Right ventricle myocardium inferior (tissue), 1 donor: ENCODE results near the gene CTNNB1. TPM values are rescaled to one million over a fixed set of nuclear protein-coding genes. Genes with fewer than 3 reads are reported as not detected.

ENCODE experiments used
- ATAC-seq: fragments of 200-7000 bp; cut with Tn5 transposase; one replicate; pipeline ENCODE4 v1.9.1; 2020; ENCODE audit warnings: mild to moderate bottlenecking, moderate library complexity
- DNase-seq: peaks from one replicate; pipeline ENCODE4 v3.0.0; 2021; ENCODE audit errors: missing footprints
- intact Hi-C: fragments of 100-400 bp; cut with DNase I; formaldehyde crosslinking; loops from one replicate; pipeline ENCODE4 v1.11.0; 2022
- total RNA-seq: library from RNA; stranded (reverse); fragmentation: NEBNext Ultra II Directional; extraction: Animal tissue kit (Norgen Biotek cat#: 25700); gene quantifications from one replicate; pipeline ENCODE4 v1.2.1, GENCODE V29; 2021
- donor health status: DM: no; HTN: yes; CAD: no; lungs with severe emphysema.

CTNNB1 gene
- total RNA-seq, 1 donor from 2014 or later, result 160 TPM

DNA sequence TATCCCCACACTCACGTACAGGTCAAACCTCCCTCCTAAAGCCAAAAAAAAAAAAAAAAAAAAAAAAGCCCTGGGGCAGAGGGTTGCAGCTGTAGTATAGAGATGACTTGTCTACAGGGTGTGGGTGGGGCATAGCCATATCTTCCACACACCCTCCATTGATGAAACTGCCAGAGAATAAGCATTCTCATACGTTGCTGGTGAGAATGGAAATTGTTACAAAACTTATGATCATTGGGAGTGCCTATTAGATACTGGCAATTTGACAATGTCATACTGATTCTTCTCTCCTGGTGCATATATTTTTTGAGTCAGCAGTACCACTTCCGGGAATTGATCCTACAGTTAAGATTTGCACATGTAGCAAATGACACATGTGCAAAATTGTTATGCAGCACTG lies 11.0 kb upstream of the CTNNB1 start:
- DNase-seq (no peak), ATAC-seq (no peak)
- intact Hi-C loops, result no loop called here

DNA sequence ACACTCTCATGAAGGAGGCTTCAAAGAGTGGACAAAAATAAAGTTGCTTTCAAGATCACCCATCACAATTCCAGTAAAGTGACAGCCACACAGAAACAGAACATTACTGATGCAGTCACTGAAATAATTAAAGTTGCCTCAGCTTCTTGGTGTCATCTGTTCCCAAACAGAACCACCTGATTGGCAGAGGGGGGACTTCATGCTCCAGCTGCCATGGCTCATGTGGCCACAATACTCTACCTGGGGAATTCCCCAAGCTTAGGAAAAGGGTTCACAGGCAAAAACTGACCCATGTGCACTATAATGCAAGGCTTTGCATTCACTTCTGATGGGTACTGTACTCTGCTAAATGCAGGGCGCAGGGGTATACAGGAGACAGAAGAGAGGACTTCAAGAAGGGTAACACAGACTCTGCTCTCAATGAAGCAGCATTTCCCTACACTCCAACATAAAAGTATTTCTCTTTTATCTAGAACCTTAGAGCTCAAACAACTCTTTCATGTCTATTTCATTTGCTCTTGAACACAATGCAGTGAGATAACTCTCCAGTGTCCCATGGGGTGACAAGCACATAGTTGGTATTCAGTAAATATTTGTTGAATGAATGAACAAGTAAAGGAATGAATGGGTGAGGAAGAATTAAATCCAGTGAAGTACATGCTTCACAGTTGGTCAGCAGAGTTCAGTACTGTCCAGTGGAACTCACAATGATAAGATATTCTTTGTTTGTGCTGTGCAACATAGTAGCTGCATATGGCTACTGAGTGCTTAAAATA lies 8.6 kb upstream of the CTNNB1 start:
- no peak for ATAC-seq
- intact Hi-C loops, result no loop called here
- no peak for DNase-seq

DNA sequence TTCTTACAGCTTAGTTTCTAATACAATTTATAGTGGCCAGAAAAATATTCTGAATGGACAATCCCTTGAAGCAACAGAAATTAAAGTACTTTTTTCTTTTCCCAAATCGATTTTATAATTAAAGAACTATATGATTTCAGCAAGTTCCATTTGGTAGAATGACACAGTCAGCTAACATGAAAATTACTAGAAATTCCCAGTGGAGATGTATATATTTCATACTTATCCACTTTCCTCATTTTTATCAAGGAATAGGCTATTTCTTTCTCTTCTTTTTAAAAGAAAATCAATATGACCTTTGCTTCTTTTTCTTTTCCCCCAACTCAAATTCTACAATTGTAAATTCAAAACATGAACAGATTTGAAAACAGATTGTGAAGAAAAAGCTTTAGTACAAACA lies 6.4 kb upstream of the CTNNB1 start:
- no peak for ATAC-seq
- intact Hi-C loops, result no loop called here

GRCh38 chr3:41193794-41194539 lies 5.3 kb upstream of the CTNNB1 start:
- ATAC-seq, result no peak
- intact Hi-C loops, result no loop called here
- DNase-seq, result no peak

More for the DNA sequence above, 6.4 kb upstream of the CTNNB1 start:
- no peak for DNase-seq

- intact Hi-C loops, result loop anchor here (5.0 kb wide), 1 partner anchor 317 kb away; no protein-coding TSS in a partner anchor
- no peak for ATAC-seq
These were observed 4.6 kb upstream of the CTNNB1 start for GRCh38 chr3:41194701-41195100.

DNA sequence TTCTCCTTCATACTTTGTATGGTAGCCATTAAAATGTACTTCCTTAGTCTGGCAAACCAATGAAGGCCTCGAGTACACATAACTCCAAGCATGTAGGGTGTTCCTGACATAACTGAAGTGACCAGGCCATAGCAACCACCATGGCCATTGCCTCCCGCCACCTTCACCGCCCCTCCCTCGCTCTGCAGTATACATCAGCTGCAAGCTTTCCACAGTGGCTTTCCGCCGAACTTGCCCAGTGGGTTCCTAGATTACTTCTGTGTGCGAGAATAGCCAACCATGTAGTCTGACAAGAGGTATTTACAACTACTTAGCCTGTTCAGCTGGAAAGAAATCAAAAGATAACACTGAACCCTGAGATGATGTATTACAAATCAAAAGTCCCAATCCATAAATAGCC lies 3.4 kb upstream of the CTNNB1 start:
- peak; percentile 11 for ATAC-seq

More at GRCh38 chr3:41194701-41195100, 4.6 kb upstream of the CTNNB1 start:
- DNase-seq, result no peak

GRCh38 chr3:41196499-41197410 lies 2.5 kb upstream of the CTNNB1 start:
- ATAC-seq (no peak), DNase-seq (no peak)
- intact Hi-C loops, result loop anchor here (5.0 kb wide), 1 partner anchor 319 kb away; no protein-coding TSS in a partner anchor

More for the DNA sequence above, 3.4 kb upstream of the CTNNB1 start:
- intact Hi-C loops, result loop anchor here (5.0 kb wide), 1 partner anchor 319 kb away; no protein-coding TSS in a partner anchor
- no peak for DNase-seq

DNA sequence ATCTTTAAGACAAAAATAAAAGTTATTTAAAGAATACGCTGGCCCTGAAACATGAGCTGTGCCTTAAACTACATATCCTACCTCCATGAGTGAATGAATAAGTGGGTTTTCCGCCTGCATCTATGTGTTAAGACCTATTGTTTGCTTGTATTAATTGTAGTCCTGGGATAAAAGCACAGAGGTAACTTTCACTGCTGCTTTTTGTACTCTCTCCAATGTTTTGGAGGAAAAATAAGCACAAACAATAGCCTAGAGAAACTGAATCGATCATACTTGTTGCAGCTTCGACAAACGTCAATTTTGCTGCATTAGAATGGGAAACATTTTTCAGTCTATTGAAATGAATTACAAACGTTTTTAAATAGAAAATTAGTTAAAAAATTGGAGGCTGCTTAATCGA lies 1.3 kb upstream of the CTNNB1 start:
- intact Hi-C loops, result loop anchor here (2.0 to 5.0 kb wide), 2 partner anchors 223 to 321 kb away; no protein-coding TSS in a partner anchor
- DNase-seq (no peak), ATAC-seq (no peak)

- intact Hi-C loops, result loop anchor here (2.0 to 5.0 kb wide), 2 partner anchors 224 to 321 kb away; no protein-coding TSS in a partner anchor
- DNase-seq (peak; percentile 78), ATAC-seq (no peak)
These were observed 779 bp upstream of the CTNNB1 start for GRCh38 chr3:41198526-41198925.

DNA sequence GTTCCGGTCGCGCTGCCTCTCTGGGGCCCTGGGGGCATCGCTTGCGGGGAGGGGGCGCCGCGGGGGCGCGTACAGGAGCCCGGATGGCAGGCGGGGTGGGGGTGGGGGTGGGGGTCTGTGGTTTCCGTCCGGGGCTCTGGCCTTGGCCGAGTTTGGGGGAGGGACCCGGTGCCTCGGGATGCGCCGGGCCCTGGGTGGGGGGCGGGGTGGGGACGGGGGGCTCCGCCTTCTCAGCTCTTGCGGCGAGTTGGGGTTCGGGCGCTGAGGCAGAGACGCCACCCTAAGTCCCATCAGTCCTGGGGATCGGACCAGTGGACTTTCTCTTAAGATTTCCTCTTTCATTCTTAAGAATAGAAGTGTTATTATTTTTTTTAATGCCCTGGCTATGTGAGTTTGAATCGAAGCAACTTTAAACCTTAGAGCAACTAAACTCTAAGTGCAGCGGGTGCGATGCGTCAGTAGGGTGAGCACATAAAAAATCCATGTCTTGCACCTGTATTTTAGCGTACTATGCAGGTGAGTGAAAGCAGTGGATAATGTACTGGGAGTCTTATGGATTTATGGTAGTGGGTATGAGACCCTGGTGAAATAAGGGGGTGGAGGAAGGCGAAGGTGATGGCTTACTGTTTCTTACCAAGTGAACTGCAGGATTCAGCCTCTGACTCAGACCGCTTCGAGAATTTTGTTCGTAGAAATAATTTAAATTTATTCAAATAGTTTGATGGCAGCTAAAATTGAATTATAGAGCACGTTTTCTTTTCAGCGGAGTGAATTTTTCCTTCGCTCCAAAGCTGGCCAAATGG lies 762 bp downstream of the CTNNB1 start:
- intact Hi-C loops, result loop anchor here (2.0 to 5.0 kb wide), 4 partner anchors 225 to 615 kb away; no protein-coding TSS in a partner anchor
- DNase-seq (no peak), ATAC-seq (no peak)

GRCh38 chr3:41200669-41201021 lies 1.3 kb downstream of the CTNNB1 start:
- intact Hi-C loops, result loop anchor here (2.0 to 5.0 kb wide), 2 partner anchors 353 to 616 kb away; no protein-coding TSS in a partner anchor
- DNase-seq, result no peak
- no peak for ATAC-seq

- intact Hi-C loops, result loop anchor here (5.0 kb wide), 1 partner anchor 355 kb away; no protein-coding TSS in a partner anchor
- no peak for ATAC-seq
- no peak for DNase-seq
These were observed 2.9 kb downstream of the CTNNB1 start for GRCh38 chr3:41202075-41202833.

- DNase-seq (no peak), ATAC-seq (no peak)
- intact Hi-C loops, result loop anchor here (5.0 kb wide), 1 partner anchor 356 kb away; no protein-coding TSS in a partner anchor
These were observed 3.6 kb downstream of the CTNNB1 start for GRCh38 chr3:41202834-41203345.

DNA sequence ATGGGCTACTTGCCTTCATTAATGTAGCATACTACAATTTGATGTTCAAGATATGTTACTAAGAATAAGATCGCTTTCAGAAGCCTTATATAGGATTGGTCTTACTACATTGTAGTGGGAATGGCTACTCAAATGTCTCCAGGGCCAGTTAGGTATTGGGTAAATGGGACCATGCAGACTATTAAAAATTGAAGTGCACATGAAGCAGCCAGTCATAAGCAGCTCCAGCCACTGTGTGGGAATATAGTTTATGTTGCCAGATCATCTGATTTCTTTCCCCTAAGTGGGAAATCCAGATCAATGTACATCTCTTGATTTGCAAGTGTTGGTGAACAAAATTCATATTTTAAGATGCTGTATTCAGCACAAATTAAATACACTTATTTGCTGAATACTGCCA lies 5.1 kb downstream of the CTNNB1 start:
- no peak for ATAC-seq
- intact Hi-C loops, result loop anchor here (5.0 kb wide), 1 partner anchor 357 kb away; no protein-coding TSS in a partner anchor
- DNase-seq, result no peak

DNA sequence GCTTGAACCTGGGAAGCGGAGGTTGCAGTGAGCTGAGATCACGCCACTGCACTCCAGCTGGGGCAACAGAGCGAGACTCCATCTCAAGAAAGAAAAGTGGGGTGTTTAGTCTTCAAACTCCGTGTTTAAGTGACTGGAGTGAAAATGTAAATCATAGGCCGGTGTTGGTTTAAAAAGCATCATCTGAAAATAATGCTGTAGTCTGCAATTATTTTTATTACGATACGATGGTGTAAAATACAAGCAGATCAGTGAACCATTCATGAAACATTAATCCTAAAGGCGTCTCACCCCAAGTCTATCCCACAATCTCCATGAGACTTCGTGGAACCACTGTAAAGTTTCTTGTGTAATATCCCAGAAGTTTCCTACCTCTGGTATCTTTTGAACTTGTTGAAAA lies 6.3 kb downstream of the CTNNB1 start:
- no peak for ATAC-seq
- intact Hi-C loops, result no loop called here
- no peak for DNase-seq

- no peak for DNase-seq
- ATAC-seq, result no peak
- intact Hi-C loops, result loop anchor here (2.0 kb wide), 1 partner anchor 13 kb away; no protein-coding TSS in a partner anchor
These were observed 8.1 kb downstream of the CTNNB1 start for GRCh38 chr3:41207355-41207754.
